Hepatocyte (in vitro differentiated cells): ENCODE results near the gene IL20RB. TPM values are rescaled to one million over a fixed set of nuclear protein-coding genes. Genes with fewer than 3 reads are reported as not detected.
A peak's percentile ranks its signal among the peaks of the same experiment; 100 is the strongest.
"Not testable (repeated sequence)": the region's sequence is repeated elsewhere in the genome, so short reads cannot be mapped to it uniquely, and the experiment has no call there.

Source experiments
- DNase-seq: peaks from one replicate; pipeline ENCODE4 v3.0.0-alpha.2; 2016; ENCODE audit warnings: low spot score
- H2AFZ ChIP-seq: fragments of 200-600 bp; sonication (generic); 2 replicates; pipeline ENCODE4 v1.6.0; 2016; ENCODE audit warnings: antibody characterized with exemption, mild to moderate bottlenecking
- H3K27ac ChIP-seq: fragments of 200-600 bp; sonication (generic); 2 replicates; pipeline ENCODE4 v1.5.1; 2016; ENCODE audit warnings: mild to moderate bottlenecking
- H3K27me3 ChIP-seq: fragments of 200-600 bp; sonication (generic); 2 replicates; pipeline ENCODE4 v1.6.1; 2016
- H3K36me3 ChIP-seq: fragments of 200-600 bp; sonication (generic); replicated peaks from 2 replicates; pipeline ENCODE4 v1.5.1; 2016; ENCODE audit warnings: low read depth; ENCODE audit not compliant: insufficient read depth
- H3K4me1 ChIP-seq: fragments of 200-600 bp; sonication (generic); 2 replicates; pipeline ENCODE4 v1.5.1; 2016; ENCODE audit warnings: mild to moderate bottlenecking, moderate library complexity; ENCODE audit not compliant: insufficient read depth
- H3K4me2 ChIP-seq: fragments of 200-600 bp; sonication (generic); 2 replicates; pipeline ENCODE4 v1.6.0; 2016
- H3K4me3 ChIP-seq: fragments of 200-600 bp; sonication (generic); 2 replicates; pipeline ENCODE4 v1.5.1; 2016; ENCODE audit warnings: mild to moderate bottlenecking
- H3K79me2 ChIP-seq: fragments of 200-600 bp; sonication (generic); 2 replicates; pipeline ENCODE4 v1.6.0; 2017; ENCODE audit warnings: mild to moderate bottlenecking
- H3K9me2 ChIP-seq: fragments of 200-600 bp; sonication (generic); replicated peaks from 2 replicates; pipeline ENCODE4 v1.6.0; 2017; ENCODE audit warnings: mild to moderate bottlenecking; ENCODE audit not compliant: insufficient read depth
- H3K9me3 ChIP-seq: fragments of 200-600 bp; sonication (generic); 2 replicates; pipeline ENCODE4 v1.5.1; 2016; ENCODE audit warnings: low read depth, mild to moderate bottlenecking
- H4K20me1 ChIP-seq: fragments of 200-600 bp; sonication (generic); 2 replicates; pipeline ENCODE4 v1.6.0; 2016; ENCODE audit warnings: mild to moderate bottlenecking; ENCODE audit not compliant: insufficient read depth, poor library complexity, severe bottlenecking
- CTCF ChIP-seq: fragments of 200-600 bp; sonication (generic); IDR thresholded peaks from 2 replicates; pipeline ENCODE4 v1.5.1; 2016; ENCODE audit warnings: antibody characterized with exemption, mild to moderate bottlenecking; ENCODE audit not compliant: poor library complexity
- EZH2 ChIP-seq: fragments of 200-600 bp; sonication (generic); IDR thresholded peaks from 2 replicates; pipeline ENCODE4 v1.6.1; 2016; ENCODE audit warnings: antibody characterized with exemption, mild to moderate bottlenecking, borderline replicate concordance
- EZH2phosphoT487 ChIP-seq: fragments of 200-600 bp; sonication (generic); IDR thresholded peaks from one replicate; pipeline ENCODE4 v1.6.1; 2018; ENCODE audit warnings: antibody characterized with exemption, mild to moderate bottlenecking, low read depth, moderate library complexity; ENCODE audit not compliant: unreplicated experiment, severe bottlenecking
- WGBS: methylation state at CpG from one replicate; pipeline ENCODE4 v1.1.6; 2016; ENCODE audit warnings: low lambda C conversion rate; ENCODE audit errors: missing lambda C conversion rate; 5-methylcytosine and 5-hydroxymethylcytosine counted together
- polyA plus RNA-seq: library from polyadenylated mRNA; unstranded; fragments of >200 nt; fragmentation: Nextera tagmentation; extraction: Ambion mirVana; gene quantifications from 2 replicates; pipeline ENCODE4 v1.2.1, GENCODE V29; 2016
- total RNA-seq: library from RNA; depleted of rRNA; stranded (reverse); fragments of >200 nt; gene quantifications from 2 replicates; pipeline ENCODE4 v1.2.3, GENCODE V29; 2014

Gene IL20RB
- total and polyA plus RNA-seq, 2 experiments from 2014 or later, result 0.50 to 0.59 TPM

- no peaks in the 10 kb centered on the region for H4K20me1 ChIP-seq
- no peak overlapping the region for H3K27ac ChIP-seq
- no peak overlapping the region for H2AFZ ChIP-seq
Observed at GRCh38 chr3:136982033-136982432, 24.2 kb downstream of the IL20RB start.

GRCh38 chr3:136982520-136983138 is 24.8 kb downstream of the IL20RB start:
- peaks cover 10% of the 10 kb centered on the region for H3K4me1 ChIP-seq
- no peak overlapping the region for H3K4me2 ChIP-seq
- no peaks in the 10 kb centered on the region for H3K27me3 ChIP-seq
- DNase-seq, result no peak
- H3K9me2 ChIP-seq, result no peaks in the 10 kb centered on the region
- H3K4me3 ChIP-seq, result no peak overlapping the region
- no peaks in the 10 kb centered on the region for H3K36me3 ChIP-seq
- 86% methylated on average over 4 of the region's 4 CpGs for WGBS
- H2AFZ ChIP-seq, result no peak overlapping the region
- no peak overlapping the region for H3K27ac ChIP-seq
- no peaks in the 10 kb centered on the region for H4K20me1 ChIP-seq
- H3K79me2 ChIP-seq, result no peaks in the 10 kb centered on the region
- H3K9me3 ChIP-seq, result no peaks in the 10 kb centered on the region
- TF ChIP-seq CTCF (no peak), EZH2phosphoT487 (no peak), EZH2 (no peak)

More at GRCh38 chr3:136982033-136982432, 24.2 kb downstream of the IL20RB start:
- 91% methylated on average over 5 of the region's 5 CpGs for WGBS
- Histone ChIP-seq H3K9me2 (no peaks in the 10 kb centered on the region), H3K27me3 (no peaks in the 10 kb centered on the region), H3K9me3 (no peaks in the 10 kb centered on the region), H3K36me3 (no peaks in the 10 kb centered on the region), H3K4me3 (no peak overlapping the region), H3K79me2 (no peaks in the 10 kb centered on the region), H3K4me1 (peaks cover 10% of the 10 kb centered on the region), H3K4me2 (no peak overlapping the region)
- no peak for DNase-seq
- no peak for TF ChIP-seq EZH2

GRCh38 chr3:136984837-136985236 is 27.1 kb downstream of the IL20RB start:
- no peaks in the 10 kb centered on the region for H3K9me2 ChIP-seq
- no peaks in the 10 kb centered on the region for H3K27me3 ChIP-seq
- 35% methylated on average over 3 of the region's 3 CpGs for WGBS
- H3K9me3 ChIP-seq, result no peaks in the 10 kb centered on the region
- no peak overlapping the region for H3K4me3 ChIP-seq
- TF ChIP-seq EZH2, result no peak
- TF ChIP-seq CTCF, result no peak
- no peak for TF ChIP-seq EZH2phosphoT487
- H3K36me3 ChIP-seq, result no peaks in the 10 kb centered on the region
- H2AFZ ChIP-seq, result no peak overlapping the region
- DNase-seq, result peak; percentile 63
- H3K4me1 ChIP-seq, result peaks cover 10% of the 10 kb centered on the region
- H3K27ac ChIP-seq, result peak overlapping the region; percentile 71
- no peaks in the 10 kb centered on the region for H4K20me1 ChIP-seq
- H3K4me2 ChIP-seq, result no peak overlapping the region
- H3K79me2 ChIP-seq, result no peaks in the 10 kb centered on the region

- H3K4me3 ChIP-seq, H3K9me3 ChIP-seq, H3K36me3 ChIP-seq, H3K9me2 ChIP-seq, DNase-seq, H3K27me3 ChIP-seq, H3K4me1 ChIP-seq, H3K4me2 ChIP-seq, H3K79me2 ChIP-seq, H2AFZ ChIP-seq, H3K27ac ChIP-seq, H4K20me1 ChIP-seq: not testable (repeated sequence)
- 99% methylated on average over 17 of the region's 39 CpGs for WGBS
Observed at GRCh38 chr3:136987398-136987980, 29.7 kb downstream of the IL20RB start.
